8988T (cell line): Measurements from ENCODE around the gene GRM3.

Experiments used
- DNase-seq: peaks from one replicate; pipeline ENCODE4 v3.0.0; 2011

The GRM3 gene

DNA sequence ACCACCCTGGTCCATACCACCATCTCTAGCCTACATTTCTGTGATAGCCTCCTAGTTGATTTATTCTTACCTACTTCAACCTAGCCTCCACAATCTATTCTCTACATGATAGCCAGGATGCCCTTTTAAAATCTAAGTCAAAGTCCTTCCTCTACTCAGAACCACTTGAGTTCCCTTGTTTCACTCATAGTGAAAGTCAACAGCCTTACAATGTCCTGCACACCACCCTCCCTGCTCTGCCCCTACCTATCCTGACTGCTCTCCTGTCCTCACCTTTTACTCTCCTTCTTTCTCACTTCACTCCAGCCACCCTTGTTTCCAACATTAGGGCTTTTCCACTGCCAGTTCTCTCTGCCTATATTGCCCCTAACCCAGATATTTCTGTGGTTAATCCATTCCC lies 146.7 kb downstream of the GRM3 start:
- no peak for DNase-seq

DNA sequence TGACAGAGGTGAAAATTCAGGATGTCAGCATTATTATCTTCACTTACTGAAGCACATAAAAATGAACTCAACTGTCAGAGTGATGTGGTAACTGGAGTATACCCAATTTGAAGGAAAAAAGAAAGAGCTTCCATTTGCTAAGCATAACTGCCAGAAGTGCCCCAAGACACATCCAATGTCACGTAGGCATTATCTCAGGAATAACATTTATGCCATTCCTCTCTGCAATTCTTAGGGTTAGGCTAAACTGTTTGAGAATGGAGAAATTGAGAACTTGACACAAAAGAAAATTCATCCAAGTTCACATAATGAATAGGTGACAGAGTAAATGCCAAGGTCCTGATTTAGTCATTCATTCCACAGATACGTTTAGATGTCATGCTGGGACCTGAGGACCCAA lies 148.6 kb downstream of the GRM3 start:
- DNase-seq: no peak

DNA sequence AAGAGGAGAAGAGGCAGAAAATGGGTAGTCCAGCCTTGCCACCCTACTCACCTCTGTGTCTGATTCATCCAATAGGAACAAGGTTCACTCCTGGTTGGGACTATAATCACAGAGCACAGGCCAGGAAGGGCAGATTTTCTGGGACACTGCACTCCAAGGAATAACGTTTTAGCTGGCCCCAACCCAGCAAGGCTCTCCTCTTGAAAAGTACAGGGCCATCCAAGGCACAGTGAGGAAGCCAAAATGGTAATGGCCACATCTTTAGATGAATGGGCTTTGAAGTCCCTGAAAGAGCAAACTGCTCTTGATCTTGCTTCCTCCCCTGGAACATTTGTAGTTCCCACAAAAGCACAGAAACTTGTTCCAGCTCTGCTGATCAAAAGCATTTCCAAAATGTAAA lies 149.4 kb downstream of the GRM3 start:
- no peak for DNase-seq

DNA sequence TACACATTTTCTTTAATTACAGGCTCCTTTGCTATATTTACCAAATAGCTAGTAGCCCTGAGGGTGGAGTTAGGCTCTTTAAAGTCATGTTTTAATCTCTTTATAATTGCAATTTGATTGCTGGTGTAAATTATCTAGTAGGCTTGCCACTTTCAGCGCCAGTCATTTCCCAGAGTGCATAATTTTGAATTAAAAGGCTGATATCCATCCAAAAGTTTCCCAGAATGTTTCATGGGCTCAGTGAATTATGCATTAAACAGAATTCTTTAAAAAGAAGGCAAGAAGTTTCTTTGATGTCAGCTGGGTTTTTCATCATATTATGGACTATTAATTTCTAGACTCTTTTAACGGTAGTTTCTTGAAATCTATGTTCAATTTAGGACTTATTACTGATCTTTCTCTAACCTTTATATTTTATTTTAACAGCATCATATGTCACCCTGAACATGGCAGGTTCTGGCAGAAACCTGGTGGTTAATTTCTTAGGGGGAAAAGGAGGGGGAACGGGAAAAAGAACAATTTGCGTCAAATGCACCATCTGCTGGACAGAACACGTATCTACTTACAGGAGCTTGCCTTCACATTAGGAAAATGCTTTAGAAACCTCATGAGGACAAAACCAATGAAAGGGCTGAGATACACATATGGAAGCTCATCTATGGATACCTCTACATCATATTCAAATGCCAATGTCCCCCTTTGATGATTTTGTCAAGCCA lies 171.1 kb downstream of the GRM3 start:
- no peak for DNase-seq

DNA sequence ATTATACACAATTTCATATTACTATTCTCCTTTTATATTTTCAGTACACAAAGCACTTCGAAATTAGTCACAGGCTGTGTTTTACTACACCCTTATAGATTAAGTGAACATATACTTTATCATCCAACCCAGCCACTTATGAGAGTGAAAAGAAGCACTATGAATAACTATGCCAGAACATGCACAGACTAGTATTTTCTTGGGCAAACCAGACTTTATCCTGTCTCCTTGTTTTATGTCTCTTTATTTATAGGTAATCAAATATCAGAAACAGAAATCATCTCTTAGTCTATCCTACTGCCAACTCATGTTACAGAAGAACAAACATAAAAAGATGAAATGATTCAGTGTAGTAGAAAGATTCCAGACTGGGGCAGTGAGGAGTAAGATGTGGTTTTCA lies 171.8 kb downstream of the GRM3 start:
- no peak for DNase-seq

DNA sequence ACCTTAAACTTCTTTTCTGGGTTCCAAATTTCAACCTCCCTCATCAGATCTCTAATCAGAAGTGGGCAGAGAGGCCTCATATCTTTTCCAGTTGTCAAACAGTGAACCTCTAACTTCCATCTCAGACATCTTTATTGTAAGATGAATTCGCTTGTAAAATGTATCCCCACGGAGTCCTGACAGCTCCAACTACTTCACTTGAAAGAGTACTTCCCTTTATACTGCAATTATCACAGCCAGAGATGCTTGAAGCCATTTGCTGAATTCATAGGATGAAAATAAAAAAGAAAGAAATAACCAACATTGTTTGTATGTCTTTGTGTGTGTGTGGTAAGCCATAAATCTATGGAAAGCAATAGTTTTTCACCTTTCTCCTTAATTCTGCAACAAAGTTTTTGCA lies 175.2 kb downstream of the GRM3 start:
- DNase-seq: no peak

DNA sequence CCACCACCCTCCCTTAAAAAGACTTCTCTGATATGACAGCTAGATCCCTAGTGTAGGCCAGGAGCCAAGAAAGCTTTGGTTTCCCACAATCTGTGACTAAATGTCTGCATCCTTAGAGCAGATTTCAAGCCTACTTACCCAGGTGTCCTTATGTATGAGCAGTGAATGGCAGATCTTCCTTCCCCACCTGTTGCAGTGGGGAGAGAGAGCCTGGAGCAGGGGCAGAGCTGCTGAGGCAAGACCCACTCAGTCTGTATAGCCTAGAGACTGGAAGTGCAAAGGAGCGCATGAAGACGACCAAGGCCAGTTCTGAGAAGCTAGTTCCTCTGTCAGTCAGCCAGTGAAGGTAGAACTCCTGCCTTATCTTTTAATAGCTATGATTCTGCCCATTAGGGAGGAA lies 180.1 kb downstream of the GRM3 start:
- DNase-seq: no peak

DNA sequence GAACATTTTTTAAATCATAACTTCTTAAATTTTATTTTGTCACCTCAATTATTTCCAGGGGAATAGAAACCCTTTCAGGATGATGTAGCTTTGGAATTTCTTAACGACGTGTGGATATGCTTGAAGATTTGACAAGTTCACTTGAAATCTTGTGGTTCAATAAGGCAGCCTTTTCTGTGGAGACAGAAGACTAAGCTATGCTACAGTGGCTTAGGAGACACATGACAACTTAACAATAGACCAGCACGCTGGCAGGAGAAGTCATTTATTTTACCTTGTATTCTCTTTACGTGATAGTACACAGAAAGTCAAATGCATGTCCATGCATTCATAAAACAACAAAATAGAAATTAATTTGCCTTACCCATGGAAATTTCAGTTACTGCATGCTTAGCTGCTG lies 181.6 kb downstream of the GRM3 start:
- DNase-seq: no peak

DNA sequence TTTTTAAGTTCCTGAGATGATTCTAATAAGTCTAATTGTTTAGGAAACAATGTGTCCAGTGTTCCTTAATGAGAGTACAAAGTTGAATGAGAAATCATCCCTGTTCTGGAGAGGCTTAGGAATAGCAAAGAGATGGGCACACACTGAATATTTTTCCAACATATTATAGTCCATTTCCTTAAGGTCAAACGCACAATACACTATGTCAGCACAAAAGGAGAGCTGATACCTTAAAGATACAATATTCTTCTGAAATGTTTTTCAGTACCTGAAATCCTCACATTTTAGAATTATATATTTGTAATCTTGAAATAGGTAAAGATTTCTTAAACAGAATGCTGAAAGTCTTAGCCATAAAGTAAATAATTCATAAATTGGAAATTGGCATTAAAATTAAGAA lies 183.2 kb downstream of the GRM3 start:
- DNase-seq: no peak

DNA sequence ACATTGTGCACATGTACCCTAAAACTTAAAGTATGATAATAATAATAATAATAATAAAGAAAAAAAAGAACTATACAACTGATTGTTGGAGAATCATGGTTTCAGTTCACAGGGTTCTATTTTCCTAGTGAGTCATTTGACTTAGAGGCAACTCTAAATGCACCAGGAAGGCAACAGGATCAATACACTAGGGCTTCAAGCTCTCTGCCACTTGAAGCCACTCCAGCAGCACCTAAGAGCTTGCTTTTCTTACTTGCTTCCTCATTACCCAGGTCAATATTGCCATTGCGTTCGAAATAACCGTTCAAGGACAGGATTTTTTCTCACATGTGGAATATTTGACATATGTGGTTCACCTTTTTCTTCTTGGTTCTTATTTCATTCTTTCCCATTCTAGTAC lies 189.7 kb downstream of the GRM3 start:
- no peak for DNase-seq

DNA sequence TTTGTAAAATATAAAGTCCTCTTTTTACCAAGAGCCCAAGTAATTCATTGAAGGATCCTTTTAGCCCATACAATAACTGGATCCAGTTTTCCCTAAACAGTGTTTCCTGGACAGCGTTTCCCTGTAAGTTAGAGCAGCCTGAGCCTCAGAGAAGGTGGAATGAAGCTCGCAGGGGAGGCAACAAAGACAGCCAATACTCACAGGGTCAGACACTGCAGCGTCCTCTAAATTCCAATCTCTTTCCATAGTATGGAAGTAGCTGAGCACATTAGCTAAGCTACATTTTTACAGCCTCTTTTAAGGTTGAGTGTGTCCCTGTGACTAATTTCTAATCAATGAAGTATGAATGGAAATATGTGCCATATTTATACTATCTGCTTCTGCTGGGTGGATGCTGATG lies 193.5 kb downstream of the GRM3 start:
- no peak for DNase-seq

DNA sequence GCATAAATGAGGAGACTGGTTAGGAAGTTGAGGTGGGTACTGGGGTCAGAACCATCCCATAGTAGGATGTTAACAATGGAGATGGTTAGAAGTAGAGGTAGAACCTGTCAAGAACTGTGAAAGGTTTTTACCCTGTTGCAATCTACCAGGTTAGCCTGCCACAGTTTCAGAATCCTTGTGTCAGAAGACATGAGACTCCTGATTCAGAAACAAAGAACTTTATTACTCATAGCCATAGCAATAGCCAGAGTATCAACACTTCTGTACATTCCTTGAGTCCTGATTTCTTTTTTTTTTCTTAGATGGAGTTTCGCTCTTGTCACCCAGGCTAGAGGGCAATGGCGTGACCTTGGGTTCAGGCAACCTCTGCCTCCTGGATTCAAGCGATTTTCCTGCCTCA lies 200.9 kb downstream of the GRM3 start:
- DNase-seq: no peak

DNA sequence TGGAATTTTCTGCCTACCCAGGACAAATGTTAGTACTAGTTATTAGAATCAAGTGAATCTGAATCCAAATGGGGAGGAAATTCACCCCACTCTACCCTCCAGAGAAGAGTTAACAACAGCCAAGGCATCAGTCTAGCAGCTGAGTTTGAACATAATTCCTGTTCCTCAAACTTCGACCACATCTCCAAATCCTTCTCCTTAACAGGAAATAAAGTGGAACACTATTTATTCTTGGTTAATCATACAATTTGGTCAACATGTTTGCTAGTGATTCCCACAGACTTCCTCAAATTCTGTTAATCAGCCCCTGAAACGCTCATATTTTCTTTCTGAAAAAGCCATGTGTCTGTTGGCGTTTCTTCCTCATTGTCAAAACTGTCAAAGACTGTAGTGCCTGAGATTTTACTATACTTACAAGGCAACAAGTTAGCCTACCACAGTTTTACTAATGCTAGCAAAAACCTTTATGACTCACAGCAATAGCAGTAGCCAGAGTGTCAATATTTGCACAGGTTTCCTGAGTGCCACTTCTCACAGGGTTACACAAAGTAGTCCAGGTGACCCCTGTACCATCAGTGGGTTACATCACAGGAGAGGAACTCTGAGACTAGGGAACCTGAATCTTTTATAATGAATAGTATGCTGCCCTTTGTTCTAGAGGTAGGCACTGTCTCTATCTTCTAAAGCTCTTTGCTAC lies 202.9 kb downstream of the GRM3 start:
- DNase-seq: no peak

DNA sequence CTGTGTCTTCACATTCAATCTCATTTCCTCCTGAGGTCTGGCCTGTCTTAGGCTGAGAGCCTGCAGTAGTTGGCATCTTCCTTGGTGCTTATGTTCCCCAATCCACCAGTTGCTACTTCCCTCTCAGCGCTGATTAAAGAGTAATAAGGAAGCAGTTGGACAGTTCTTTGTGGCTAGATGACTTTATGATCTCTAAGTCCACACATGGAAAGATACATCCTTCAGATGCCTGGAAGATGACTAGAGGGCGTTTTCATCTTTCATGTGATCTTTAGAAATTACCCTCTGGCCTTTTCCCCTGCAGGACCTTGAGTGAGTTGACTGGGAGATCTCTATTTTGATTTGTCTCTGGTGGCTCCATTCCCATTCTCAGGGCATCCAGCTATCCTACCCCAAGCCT lies 204.5 kb downstream of the GRM3 start:
- DNase-seq: no peak

DNA sequence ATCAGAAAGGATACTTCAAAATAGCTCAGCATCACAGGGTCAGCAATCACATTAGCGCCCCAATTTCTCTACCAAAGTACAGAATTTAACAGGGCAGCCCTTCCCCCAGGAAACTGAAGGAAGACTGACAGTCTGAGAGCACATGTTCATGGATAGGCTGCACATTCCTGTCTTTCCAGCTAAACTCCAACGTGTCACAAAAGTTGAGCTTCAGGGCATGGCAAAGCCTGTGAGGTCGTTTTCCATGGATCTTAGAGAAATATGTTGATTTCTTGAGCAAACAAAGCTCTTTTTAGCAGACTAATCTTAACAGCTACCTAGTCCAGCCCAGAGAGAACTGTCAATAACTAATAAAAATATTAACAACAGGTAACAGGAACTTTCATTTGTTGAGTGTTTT lies 207.9 kb downstream of the GRM3 start:
- no peak for DNase-seq

DNA sequence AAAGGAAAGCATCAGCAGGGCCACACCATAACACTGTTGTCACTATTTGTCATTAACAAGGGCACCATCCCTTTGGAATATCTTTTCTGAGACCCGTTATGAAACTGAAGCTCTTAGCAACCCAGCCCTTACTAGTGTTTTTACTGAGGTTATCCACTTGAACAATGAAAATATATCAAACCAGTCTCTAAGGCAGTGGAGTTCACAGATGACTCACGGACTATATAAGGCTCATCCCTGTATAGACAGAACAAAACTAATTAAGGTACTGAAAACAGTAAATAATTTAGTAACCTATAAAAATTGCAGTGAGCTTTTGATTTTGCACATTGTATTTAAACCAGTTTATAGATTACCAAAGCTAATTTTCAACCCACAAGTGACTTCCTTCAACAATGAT lies 219.7 kb downstream of the GRM3 start:
- DNase-seq: no peak

DNA sequence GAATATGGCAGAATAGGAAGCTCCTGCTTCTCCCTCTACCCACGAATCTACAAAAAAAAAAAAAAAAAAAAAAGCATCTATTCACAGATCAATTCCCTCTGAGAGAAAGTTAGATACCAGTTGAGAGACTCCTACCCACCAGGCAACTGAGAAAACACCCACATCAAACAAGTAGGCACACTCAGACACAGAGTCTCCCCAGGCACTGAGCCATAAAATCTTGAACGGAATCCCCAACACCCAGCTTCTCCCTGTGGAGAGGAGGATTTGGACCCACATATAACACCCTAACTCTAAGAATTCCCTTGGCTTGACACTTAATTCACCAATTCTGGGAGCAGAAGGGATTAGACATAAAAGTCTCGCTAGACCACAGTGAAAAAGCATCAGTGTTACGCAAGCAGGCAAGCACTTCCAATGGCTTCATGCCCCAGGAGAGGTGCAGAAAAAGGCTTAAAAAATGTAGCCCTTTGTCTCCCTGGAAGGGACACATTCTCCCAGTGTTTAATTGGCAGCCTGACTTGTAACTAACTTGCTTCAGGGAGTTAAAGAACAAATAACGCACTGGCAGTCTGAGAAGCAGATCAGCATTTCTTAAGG lies 223.6 kb downstream of the GRM3 start:
- DNase-seq: no peak

DNA sequence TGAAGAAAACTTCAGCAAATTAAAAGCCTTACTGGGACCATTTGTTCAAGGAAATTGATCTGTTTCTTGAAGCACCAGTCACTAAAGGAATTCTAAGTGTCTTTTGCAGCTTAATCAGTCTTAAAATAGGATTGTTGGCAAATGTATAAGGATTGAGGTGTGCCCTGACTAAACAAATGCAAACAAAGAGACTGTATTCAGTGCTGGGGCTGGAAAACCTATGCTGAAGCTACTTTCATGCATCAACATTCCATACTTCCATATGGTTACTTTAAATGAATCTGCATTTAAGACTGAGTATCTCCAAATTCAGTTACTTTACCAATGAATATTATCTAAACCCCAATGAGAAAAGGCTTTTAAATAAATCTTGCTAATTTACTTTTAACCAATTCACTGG lies 232.4 kb downstream of the GRM3 start:
- no peak for DNase-seq

DNA sequence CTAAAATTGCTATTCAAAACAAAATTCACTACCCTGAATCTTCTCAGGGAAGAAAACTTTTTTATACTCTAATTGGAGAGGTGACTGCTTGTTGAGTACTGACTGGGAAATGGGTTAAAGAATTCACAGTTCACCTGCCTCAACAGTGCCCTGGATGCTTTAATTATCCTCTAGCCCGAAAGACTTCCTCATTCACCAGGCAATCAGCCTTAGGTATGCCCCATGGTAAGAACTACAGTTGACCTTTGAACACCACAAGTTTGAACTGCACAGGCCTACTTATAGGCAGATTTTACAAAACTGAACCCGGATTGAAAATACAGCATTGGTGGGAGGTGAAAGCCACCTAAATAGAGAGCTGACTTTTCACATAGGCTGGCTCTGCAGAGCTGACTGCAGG lies 240.4 kb downstream of the GRM3 start:
- no peak for DNase-seq

DNA sequence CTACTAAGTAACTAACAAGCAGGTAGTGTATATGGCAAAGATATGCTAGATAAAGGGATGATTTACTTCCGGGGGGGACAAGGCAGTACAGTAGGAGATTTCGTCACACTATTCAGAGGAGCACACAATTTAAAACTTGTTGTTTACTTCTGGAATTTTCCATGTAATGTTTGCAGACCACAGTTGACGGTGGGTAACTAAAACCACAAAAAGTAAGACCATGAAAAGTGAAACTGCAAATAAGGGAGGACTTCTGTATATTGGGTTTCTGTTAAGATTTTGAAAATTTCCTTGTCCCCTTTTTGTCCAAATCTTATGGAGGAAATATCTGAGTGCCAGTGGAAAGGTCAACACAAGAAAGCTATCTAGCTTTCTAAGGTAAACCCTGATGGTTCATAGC lies 245.8 kb downstream of the GRM3 start:
- no peak for DNase-seq

DNA sequence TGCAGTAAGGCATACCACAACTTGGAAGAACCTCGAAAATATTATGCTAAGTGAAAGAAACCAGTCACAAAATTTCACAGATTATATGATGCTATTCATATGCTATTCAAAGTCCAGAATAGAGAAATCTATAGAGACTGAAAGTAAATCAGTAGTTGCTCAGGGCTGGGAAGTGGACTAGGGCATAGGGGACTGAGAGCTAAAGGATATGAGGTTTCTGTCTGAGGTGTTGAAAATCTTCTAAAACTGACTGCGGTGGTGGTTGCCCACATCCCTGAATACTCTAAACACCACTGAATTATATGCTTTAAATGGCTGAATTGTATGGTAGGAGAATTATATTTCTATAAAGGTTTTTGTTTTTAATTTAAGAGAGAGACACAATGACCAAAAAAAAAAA lies 254.5 kb downstream of the GRM3 start:
- no peak for DNase-seq

DNA sequence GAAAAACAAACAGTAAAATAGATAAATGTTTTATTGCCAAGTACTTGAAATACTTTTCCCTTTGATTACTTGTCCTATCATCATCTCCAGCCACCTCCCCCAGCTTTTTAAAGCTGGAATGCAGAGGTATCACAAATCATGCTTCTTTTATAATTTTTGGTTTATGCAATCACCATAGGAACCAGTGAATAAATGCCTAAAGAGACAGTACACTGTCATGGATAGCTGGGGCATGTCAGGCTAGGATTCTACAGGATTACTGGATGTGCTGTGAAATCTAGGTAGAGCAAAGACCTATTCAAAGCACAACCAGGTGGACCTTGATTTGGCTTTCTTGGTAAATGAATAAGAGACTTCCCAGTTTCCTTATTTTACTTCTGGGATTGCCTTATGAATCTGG lies 257.2 kb downstream of the GRM3 start:
- DNase-seq: no peak

DNA sequence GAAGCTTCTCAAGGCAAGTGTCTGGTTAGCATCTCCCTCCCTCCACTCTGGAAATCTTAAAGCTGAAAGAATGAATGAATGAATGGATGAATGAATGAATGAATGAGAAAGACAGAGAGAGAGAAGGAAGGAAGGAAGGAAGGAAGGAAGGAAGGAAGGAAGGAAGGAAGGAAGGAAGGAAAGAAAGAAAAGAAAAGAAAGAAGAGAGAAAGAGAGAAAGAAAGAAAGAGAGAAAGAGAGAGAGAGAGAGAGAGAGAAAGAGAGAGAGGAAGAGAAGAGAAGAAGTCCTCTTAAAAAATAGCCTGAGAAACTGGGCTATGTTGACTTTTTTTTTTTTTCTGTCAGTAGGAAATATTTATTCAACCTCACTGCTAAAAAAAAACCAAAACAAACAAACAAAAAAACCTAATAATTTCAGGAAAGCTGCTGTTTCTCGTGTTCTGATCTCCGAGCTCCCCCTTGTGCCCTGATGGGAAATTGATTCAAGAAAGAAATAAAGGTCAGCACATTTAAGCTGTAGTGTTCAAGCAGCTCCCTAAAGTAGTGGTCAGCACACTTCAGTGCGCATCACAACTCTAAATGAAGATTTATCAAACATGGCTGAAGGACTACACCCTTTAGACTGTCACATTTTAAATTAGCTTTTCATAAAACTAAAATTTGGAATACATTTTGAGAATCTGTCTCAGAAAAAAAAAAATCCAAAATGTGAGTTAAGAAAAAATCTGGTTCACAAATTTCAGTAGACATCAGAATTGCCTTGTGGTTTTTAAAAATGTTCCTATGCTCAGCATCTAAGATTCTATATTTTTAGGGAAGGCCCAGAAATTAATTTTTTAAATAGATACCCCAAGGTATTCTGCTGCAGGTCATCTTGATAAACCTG lies 261.5 kb downstream of the GRM3 start:
- DNase-seq: no peak

DNA sequence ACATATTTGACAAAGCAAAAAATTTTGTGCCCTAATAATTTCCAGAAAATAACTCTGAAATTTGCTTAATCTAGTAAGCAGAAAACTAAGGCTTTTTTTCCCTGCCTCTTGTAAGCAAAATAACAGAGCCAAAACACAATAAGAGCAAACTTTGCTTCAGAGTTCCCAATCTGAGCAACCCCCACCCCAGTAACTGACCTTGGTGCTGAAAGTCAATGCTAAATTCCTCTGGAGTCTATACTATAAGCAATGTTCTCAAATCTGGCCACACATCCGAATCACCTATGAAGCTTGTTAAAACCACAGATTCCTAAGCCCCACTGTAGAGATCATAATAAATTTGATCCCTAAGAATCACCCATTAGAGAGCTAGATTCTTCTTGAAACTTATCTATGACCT lies 265.2 kb downstream of the GRM3 start:
- DNase-seq: no peak
